Measurements from ENCODE around the gene MUC6. TPM values are rescaled to one million over a fixed set of nuclear protein-coding genes. Genes with fewer than 3 reads are reported as not detected.

Gene MUC6
- total RNA-seq, 1 experiment from 2014 or later, result 0.49 TPM

DNA sequence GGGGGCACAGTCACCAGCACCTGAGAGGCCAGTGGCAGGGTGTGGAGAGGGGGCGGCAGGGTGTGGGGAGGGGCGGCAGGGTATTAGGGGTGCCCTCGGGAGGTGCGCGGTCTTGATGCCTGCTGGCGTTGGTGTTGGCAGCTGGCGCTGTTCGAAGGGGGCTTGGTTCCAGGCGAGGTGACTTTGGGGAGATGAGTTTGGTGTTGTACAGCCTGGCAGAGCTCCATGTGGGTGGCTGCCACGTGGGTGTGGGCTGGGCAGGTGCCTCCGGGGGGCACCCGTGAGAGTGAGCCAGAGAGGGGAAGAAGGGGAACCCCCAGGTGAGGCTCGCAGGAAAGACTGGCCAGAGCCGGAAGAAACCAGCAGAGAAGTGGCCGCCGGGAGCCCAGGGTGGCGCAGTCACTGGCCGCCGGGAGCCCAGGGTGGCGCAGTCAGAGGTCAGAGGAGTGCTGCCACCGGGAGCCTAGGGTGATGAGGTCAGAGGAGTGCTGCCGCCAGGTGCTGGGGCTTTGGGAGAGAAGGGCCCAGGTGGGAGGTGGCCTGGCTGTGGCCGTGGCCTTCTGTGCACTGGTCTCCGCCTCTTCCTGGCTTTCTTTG, 44.7 kb downstream of the MUC6 start:
- Histone ChIP-seq H3K4me3 (ENCODE audit: low read depth in 2 of 2, low read length in 2 of 2) (no peak overlapping the region), H3K9me3 (ENCODE audit: control insufficient read depth, insufficient read depth, low read depth, low read length) (no peaks in the 10 kb centered on the region), H3K4me1 (ENCODE audit: control insufficient read depth, insufficient read depth, low read length) (0 out of 2 replicates have a peak, but pooled peaks cover 4% of the 10 kb centered on the region), H3K27me3 (ENCODE audit: control insufficient read depth, insufficient read depth, low read length) (no peaks in the 10 kb centered on the region), H3K36me3 (ENCODE audit: control insufficient read depth, insufficient read depth, low read length) (peaks cover 10% of the 10 kb centered on the region; the same call in 1 of the 2 replicates), H3K27ac (ENCODE audit: low read length) (no peak overlapping the region)
- TF ChIP-seq, protein P1, sequence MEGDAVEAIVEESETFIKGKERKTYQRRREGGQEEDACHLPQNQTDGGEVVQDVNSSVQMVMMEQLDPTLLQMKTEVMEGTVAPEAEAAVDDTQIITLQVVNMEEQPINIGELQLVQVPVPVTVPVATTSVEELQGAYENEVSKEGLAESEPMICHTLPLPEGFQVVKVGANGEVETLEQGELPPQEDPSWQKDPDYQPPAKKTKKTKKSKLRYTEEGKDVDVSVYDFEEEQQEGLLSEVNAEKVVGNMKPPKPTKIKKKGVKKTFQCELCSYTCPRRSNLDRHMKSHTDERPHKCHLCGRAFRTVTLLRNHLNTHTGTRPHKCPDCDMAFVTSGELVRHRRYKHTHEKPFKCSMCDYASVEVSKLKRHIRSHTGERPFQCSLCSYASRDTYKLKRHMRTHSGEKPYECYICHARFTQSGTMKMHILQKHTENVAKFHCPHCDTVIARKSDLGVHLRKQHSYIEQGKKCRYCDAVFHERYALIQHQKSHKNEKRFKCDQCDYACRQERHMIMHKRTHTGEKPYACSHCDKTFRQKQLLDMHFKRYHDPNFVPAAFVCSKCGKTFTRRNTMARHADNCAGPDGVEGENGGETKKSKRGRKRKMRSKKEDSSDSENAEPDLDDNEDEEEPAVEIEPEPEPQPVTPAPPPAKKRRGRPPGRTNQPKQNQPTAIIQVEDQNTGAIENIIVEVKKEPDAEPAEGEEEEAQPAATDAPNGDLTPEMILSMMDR (IDR thresholded peaks at IDR 0.05), result no peak
- TF ChIP-seq POLR2AphosphoS5 (IDR thresholded peaks at IDR 0.05; ENCODE audit: low read depth, low read length) (no peak), TCF7L2 (IDR thresholded peaks at IDR 0.05; ENCODE audit: low read depth, low read length) (no peak), SIN3A (IDR thresholded peaks at IDR 0.05; ENCODE audit: borderline replicate concordance, insufficient read depth, low read depth, low read length) (no peak)
- TF ChIP-seq, protein P2, sequence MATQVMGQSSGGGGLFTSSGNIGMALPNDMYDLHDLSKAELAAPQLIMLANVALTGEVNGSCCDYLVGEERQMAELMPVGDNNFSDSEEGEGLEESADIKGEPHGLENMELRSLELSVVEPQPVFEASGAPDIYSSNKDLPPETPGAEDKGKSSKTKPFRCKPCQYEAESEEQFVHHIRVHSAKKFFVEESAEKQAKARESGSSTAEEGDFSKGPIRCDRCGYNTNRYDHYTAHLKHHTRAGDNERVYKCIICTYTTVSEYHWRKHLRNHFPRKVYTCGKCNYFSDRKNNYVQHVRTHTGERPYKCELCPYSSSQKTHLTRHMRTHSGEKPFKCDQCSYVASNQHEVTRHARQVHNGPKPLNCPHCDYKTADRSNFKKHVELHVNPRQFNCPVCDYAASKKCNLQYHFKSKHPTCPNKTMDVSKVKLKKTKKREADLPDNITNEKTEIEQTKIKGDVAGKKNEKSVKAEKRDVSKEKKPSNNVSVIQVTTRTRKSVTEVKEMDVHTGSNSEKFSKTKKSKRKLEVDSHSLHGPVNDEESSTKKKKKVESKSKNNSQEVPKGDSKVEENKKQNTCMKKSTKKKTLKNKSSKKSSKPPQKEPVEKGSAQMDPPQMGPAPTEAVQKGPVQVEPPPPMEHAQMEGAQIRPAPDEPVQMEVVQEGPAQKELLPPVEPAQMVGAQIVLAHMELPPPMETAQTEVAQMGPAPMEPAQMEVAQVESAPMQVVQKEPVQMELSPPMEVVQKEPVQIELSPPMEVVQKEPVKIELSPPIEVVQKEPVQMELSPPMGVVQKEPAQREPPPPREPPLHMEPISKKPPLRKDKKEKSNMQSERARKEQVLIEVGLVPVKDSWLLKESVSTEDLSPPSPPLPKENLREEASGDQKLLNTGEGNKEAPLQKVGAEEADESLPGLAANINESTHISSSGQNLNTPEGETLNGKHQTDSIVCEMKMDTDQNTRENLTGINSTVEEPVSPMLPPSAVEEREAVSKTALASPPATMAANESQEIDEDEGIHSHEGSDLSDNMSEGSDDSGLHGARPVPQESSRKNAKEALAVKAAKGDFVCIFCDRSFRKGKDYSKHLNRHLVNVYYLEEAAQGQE (IDR thresholded peaks at IDR 0.05; ENCODE audit: insufficient read depth in 1 of 2, low read depth in 2 of 2, low read length in 1 of 2), result no peak
- intact Hi-C loops (cut with micrococcal nuclease; ENCODE audit: unreplicated experiment), result no loop called here
- POLR2A ChIA-PET, result no interaction called here
- ATAC-seq, result no peak
- in situ Hi-C loops (cut with HindIII; ENCODE audit: low pct_unique_long_range_greater_than_20kb, low sequenced_read_pairs), result no loop called here
- DNase-seq (ENCODE audit: low read depth, low spot score), result no peak
- CTCF ChIA-PET, result no interaction called here
- BruUV-seq (replicated peaks), result no TSS peak

DNA sequence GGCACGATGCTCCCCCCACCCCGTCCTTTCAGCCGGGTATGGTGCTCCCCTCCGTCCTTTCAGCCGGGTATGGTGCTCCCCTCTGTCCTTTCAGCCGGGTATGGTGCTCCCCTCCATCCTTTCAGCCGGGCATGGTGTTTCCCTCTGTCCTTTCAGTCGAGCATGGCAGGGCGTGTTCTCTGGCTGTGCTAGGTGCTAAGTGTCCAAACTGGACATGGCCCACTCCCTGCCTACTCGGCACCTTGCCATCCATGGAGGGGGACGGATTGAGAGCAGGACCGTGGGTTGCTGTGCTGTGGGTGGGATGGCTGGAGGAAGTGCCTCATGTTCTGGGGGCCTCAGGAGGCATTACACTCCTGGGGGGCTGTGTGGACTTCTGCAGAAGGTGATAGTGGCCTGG, 45.5 kb downstream of the MUC6 start:
- Histone ChIP-seq H3K9me3 (ENCODE audit: control insufficient read depth, insufficient read depth, low read depth, low read length) (no peaks in the 10 kb centered on the region), H3K4me1 (ENCODE audit: control insufficient read depth, insufficient read depth, low read length) (0 out of 2 replicates have a peak, but pooled peaks cover 4% of the 10 kb centered on the region), H3K4me3 (ENCODE audit: low read depth in 2 of 2, low read length in 2 of 2) (no peak overlapping the region), H3K27me3 (ENCODE audit: control insufficient read depth, insufficient read depth, low read length) (no peaks in the 10 kb centered on the region), H3K36me3 (ENCODE audit: control insufficient read depth, insufficient read depth, low read length) (peaks cover 10% of the 10 kb centered on the region; the same call in 1 of the 2 replicates), H3K27ac (ENCODE audit: low read length) (no peak overlapping the region)
- POLR2A ChIA-PET, result no interaction called here
- intact Hi-C loops (cut with micrococcal nuclease; ENCODE audit: unreplicated experiment) (no loop called here), in situ Hi-C loops (cut with HindIII; ENCODE audit: low pct_unique_long_range_greater_than_20kb, low sequenced_read_pairs) (no loop called here)
- CTCF ChIA-PET, result no interaction called here
- no peak for TF ChIP-seq POLR2AphosphoS5 (IDR thresholded peaks at IDR 0.05; ENCODE audit: low read depth, low read length)
- DNase-seq (ENCODE audit: low read depth, low spot score), result no peak
- no TSS peak for BruUV-seq (replicated peaks)
- no peak for ATAC-seq

DNA sequence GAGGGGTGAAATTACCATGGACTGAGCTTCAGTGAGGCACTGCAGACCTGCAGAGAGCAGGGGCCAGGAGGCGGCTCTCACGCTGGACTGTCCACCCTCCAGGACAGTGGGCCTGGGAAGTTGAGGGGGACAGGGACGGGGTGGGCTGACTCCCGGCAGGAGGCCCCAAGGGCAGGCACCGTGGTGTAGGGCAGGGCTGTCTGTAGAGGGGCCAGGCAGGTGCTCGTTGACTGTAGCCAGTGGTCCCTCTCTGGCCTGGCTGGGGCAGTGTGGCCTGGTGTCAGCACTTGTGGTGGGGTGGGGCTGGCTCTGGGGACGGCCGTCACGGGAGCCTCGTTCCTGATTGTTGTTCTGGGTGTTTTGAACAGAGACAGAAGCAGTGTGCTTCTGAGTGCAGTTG, 46.4 kb downstream of the MUC6 start:
- H3K27me3 ChIP-seq (ENCODE audit: control insufficient read depth, insufficient read depth, low read length), result no peaks in the 10 kb centered on the region
- no peaks in the 10 kb centered on the region for H3K9me3 ChIP-seq (ENCODE audit: control insufficient read depth, insufficient read depth, low read depth, low read length)
- intact Hi-C loops (cut with micrococcal nuclease; ENCODE audit: unreplicated experiment) (no loop called here), in situ Hi-C loops (cut with HindIII; ENCODE audit: low pct_unique_long_range_greater_than_20kb, low sequenced_read_pairs) (no loop called here)
- no peak for ATAC-seq
- POLR2A ChIA-PET, result no interaction called here
- TF ChIP-seq, protein P1 (IDR thresholded peaks at IDR 0.05), result no peak
- TF ChIP-seq SIN3A (IDR thresholded peaks at IDR 0.05; ENCODE audit: borderline replicate concordance, insufficient read depth, low read depth, low read length), result no peak
- no peak for TF ChIP-seq POLR2AphosphoS5 (IDR thresholded peaks at IDR 0.05; ENCODE audit: low read depth, low read length)
- TF ChIP-seq, protein P2 (IDR thresholded peaks at IDR 0.05; ENCODE audit: insufficient read depth in 1 of 2, low read depth in 2 of 2, low read length in 1 of 2), result no peak
- no peak for TF ChIP-seq TCF7L2 (IDR thresholded peaks at IDR 0.05; ENCODE audit: low read depth, low read length)
- CTCF ChIA-PET, result no interaction called here
- H3K4me1 ChIP-seq (ENCODE audit: control insufficient read depth, insufficient read depth, low read length), result no peaks in the 10 kb centered on the region
- H3K36me3 ChIP-seq (ENCODE audit: control insufficient read depth, insufficient read depth, low read length), result peaks cover 10% of the 10 kb centered on the region; the same call in 1 of the 2 replicates
- BruUV-seq (replicated peaks), result no TSS peak
- H3K4me3 ChIP-seq (ENCODE audit: low read depth in 2 of 2, low read length in 2 of 2), result no peak overlapping the region
- DNase-seq (ENCODE audit: low read depth, low spot score), result no peak
- H3K27ac ChIP-seq (ENCODE audit: low read length), result no peak overlapping the region
